HepG2 (cell line): ENCODE data around the gene GRM5. TPM values are rescaled to one million over a fixed set of nuclear protein-coding genes. Genes with fewer than 3 reads are reported as not detected.
"Not testable (repeated sequence)": the region's sequence is repeated elsewhere in the genome, so short reads cannot be mapped to it uniquely, and the experiment has no call there.

ENCODE experiments used
- ATAC-seq: fragments of 200-7000 bp; cut with Tn5 transposase; 3 replicates; pipeline ENCODE4 v1.9.1; 2020; ENCODE audit warnings: mild to moderate bottlenecking, moderate library complexity
- Bru-seq: library from RNA; stranded (reverse); fragments of 400-500 nt; gene quantifications from one replicate; lab custom pipeline; 2021; lab: Mats Ljungman, UMichigan
- BruChase-seq, 2 experiments: library from RNA; stranded (reverse); fragments of 400-500 nt; gene quantifications; one replicate each; lab custom pipeline; 2021; lab: Mats Ljungman, UMichigan
- BruUV-seq: library from RNA; stranded (reverse); fragments of 400-500 nt; replicated peaks from 2 replicates; lab custom pipeline; 2021; lab: Mats Ljungman, UMichigan
- CTCF ChIA-PET: fragments of 300-600 bp; formaldehyde crosslinking; extraction: SDS; loops from one replicate; lab custom pipeline; 2021; ENCODE audit warnings: low total read pairs, inconsistent platforms, low intra/inter-chr PET ratio; lab: Yijun Ruan, JAX
- POLR2A ChIA-PET: fragments of 350-600 bp; sonication (Branson Sonifier 250); formaldehyde crosslinking; loops from one replicate; lab custom pipeline; 2020; ENCODE audit warnings: antibody characterized with exemption, inconsistent platforms; lab: Yijun Ruan, JAX
- DNase-seq: peaks from one replicate; pipeline ENCODE4 v3.0.0-alpha.2; 2015; ENCODE audit warnings: low spot score
- FAIRE-seq: peaks from 3 replicates; lab custom pipeline; 2011; peaks lifted over from hg19 to GRCh38; lab: Jason Lieb, UNC
- H2AFZ ChIP-seq: one replicate; pipeline ENCODE4 v1.6.1; 2011; ENCODE audit warnings: low read length, inconsistent platforms
- H3K27ac ChIP-seq: fragments of 300-600 bp; 3 replicates; pipeline ENCODE4 v1.8.0; 2011; ENCODE audit warnings: mixed run types, mild to moderate bottlenecking, mixed read lengths, low read length, inconsistent platforms; ENCODE audit not compliant: insufficient read depth; ENCODE audit errors: extremely low read length
- H3K27me3 ChIP-seq, 2 experiments: fragments of 200-600 bp in 1 of 2; 2 replicates in 1 of 2; 3 replicates in 1 of 2; pipeline versions ENCODE4 v1.6.0 to v1.8.0; 2011; ENCODE audit warnings: low read length in 2 of 2, mild to moderate bottlenecking in 2 of 2, moderate library complexity in 2 of 2, inconsistent platforms in 1 of 2; ENCODE audit not compliant: insufficient read depth in 2 of 2, control insufficient read depth in 1 of 2
- H3K36me3 ChIP-seq, 2 experiments: fragments of 200-600 bp in 1 of 2; replicated peaks in 1 of 2; 2 replicates in 1 of 2; 3 replicates in 1 of 2; pipeline versions ENCODE4 v1.5.1 to v1.8.0; 2011; ENCODE audit warnings: low read length in 2 of 2, inconsistent platforms in 1 of 2; ENCODE audit not compliant: insufficient read depth in 2 of 2, control insufficient read depth in 1 of 2
- H3K4me1 ChIP-seq: 2 replicates; pipeline ENCODE4 v1.5.1; 2012; ENCODE audit warnings: low read length, inconsistent platforms; ENCODE audit not compliant: insufficient read depth
- H3K4me2 ChIP-seq: 2 replicates; pipeline ENCODE4 v1.6.0; 2011; ENCODE audit warnings: low read depth, low read length, inconsistent platforms
- H3K4me3 ChIP-seq, 3 experiments: fragments of 200-600 bp in 1 of 3; sonication (generic), shearing (Covaris generic) in 1 of 3; replicated peaks in 1 of 3; 2 replicates each; pipeline ENCODE4 v1.5.1; 2011 to 2016; ENCODE audit warnings: low read length in 3 of 3, inconsistent platforms in 2 of 3, low read depth in 2 of 3, mild to moderate bottlenecking in 2 of 3, control low read depth in 1 of 3, mixed read lengths in 1 of 3; ENCODE audit not compliant: insufficient read depth in 1 of 3
- H3K79me2 ChIP-seq: one replicate; pipeline ENCODE4 v1.6.1; 2011; ENCODE audit warnings: low read length, inconsistent platforms; ENCODE audit not compliant: insufficient read depth
- H3K9ac ChIP-seq: 2 replicates; pipeline ENCODE4 v1.6.0; 2011; ENCODE audit warnings: mild to moderate bottlenecking, low read depth, low read length, inconsistent platforms; ENCODE audit not compliant: insufficient read depth
- H3K9me3 ChIP-seq: 2 replicates; pipeline ENCODE4 v1.5.1; 2012; ENCODE audit warnings: mild to moderate bottlenecking, low read length
- H4K20me1 ChIP-seq: 2 replicates; pipeline ENCODE4 v1.6.0; 2011; ENCODE audit warnings: inconsistent platforms, mild to moderate bottlenecking, low read length, moderate library complexity; ENCODE audit not compliant: insufficient read depth
- CTCF ChIP-seq: sonication (generic); formaldehyde crosslinking; IDR thresholded peaks from 2 replicates; pipeline ENCODE4 v1.5.0; 2020; ENCODE audit warnings: mild to moderate bottlenecking, missing genetic modification reagents, moderate library complexity
- SMC3 ChIP-seq: IDR thresholded peaks from 2 replicates; pipeline ENCODE4 v1.6.1; 2011; ENCODE audit warnings: low read length, improper control_type of control experiment
- STAG1 ChIP-seq: sonication (generic); formaldehyde crosslinking; IDR thresholded peaks from 2 replicates; pipeline ENCODE4 v1.4.0; 2020; ENCODE audit warnings: missing genetic modification reagents
- ZNF652 ChIP-seq: IDR thresholded peaks from 2 replicates; pipeline ENCODE4 v1.6.1; 2016; ENCODE audit warnings: low read depth, borderline replicate concordance
- WGBS: methylation state at CpG from one replicate; pipeline ENCODE4 v1.1.6; 2017; ENCODE audit warnings: low lambda C conversion rate; 5-methylcytosine and 5-hydroxymethylcytosine counted together
- in situ Hi-C: cut with HindIII; loops from 2 replicates; pipeline ENCODE4 v1.10.0; 2017; ENCODE audit warnings: low pct_unique_long_range_greater_than_20kb; ENCODE audit not compliant: extremely low pct_ligation_motif_present
- intact Hi-C: fragments of 100-400 bp; cut with micrococcal nuclease; formaldehyde crosslinking; loops from one replicate; pipeline ENCODE4 v1.10.0; 2022; ENCODE audit not compliant: unreplicated experiment
- long read RNA-seq, 2 experiments: library from RNA in 1 of 2; library from polyadenylated mRNA in 1 of 2; stranded (forward) in 1 of 2; unstranded in 1 of 2; transcript quantifications; one replicate each; pipeline ENCODE4 v2.0.0, GENCODE V29; 2019 to 2022
- polyA minus RNA-seq, 3 experiments: library from RNA; depleted of rRNA, polyadenylated mRNA; stranded (reverse); fragments of >200 nt; gene quantifications; 2 replicates each; pipeline ENCODE4 v1.2.3, GENCODE V29; 2011; ENCODE audit warnings: low replicate concordance in 1 of 3
- polyA plus RNA-seq, 8 experiments: library from polyadenylated mRNA; depleted of rRNA in 3 of 8; stranded (reverse) in 7 of 8; unstranded in 1 of 8; fragments of >200 nt; fragmentation: Illumina TruSeq in 4 of 8; extraction: Trizol in 4 of 8; gene quantifications; 2 replicates each; pipeline versions ENCODE4 v1.2.1 to v1.2.3, GENCODE V29; 2011 to 2016; ENCODE audit warnings: low read depth in 4 of 8, missing spikeins in 1 of 8, mixed read lengths in 1 of 8; ENCODE audit not compliant: insufficient read depth in 1 of 8
- total RNA-seq, 5 experiments: library from RNA; depleted of rRNA; stranded (reverse); fragments of >200 nt; fragmentation: Illumina TruSeq; extraction: Trizol; gene quantifications; 2 replicates each; pipeline ENCODE4 v1.2.3, GENCODE V29; 2016; ENCODE audit warnings: low read depth in 1 of 5

The GRM5 gene
- total RNA-seq (2016; rRNA removed; fragmentation: Illumina TruSeq; extraction: Trizol), result not detected in 2 replicates
- not detected in 2 replicates for total RNA-seq (2016; cell fraction: cytosol; rRNA removed; fragmentation: Illumina TruSeq; extraction: Trizol; ENCODE audit: low read depth)
- not detected in 2 replicates for total RNA-seq (2016; cell fraction: insoluble cytoplasmic fraction; rRNA removed; fragmentation: Illumina TruSeq; extraction: Trizol)
- not detected in 2 replicates for total RNA-seq (2016; cell fraction: membrane; rRNA removed; fragmentation: Illumina TruSeq; extraction: Trizol)
- total RNA-seq (2016; cell fraction: nucleus; rRNA removed; fragmentation: Illumina TruSeq; extraction: Trizol), result not detected in 2 replicates
- polyA plus RNA-seq (2011; rRNA removed), result not detected in 2 replicates
- polyA plus RNA-seq (2011; cell fraction: cytosol; rRNA removed), result not detected in 2 replicates
- not detected in 2 replicates for polyA plus RNA-seq (2011; cell fraction: nucleus; rRNA removed)
- not detected in 2 replicates for polyA plus RNA-seq (2012)
- polyA plus RNA-seq (2016; cell fraction: cytosol; fragmentation: Illumina TruSeq; extraction: Trizol; ENCODE audit: low read depth), result not detected in 2 replicates
- not detected in 2 replicates for polyA plus RNA-seq (2016; cell fraction: insoluble cytoplasmic fraction; fragmentation: Illumina TruSeq; extraction: Trizol; ENCODE audit: low read depth)
- polyA plus RNA-seq (2016; cell fraction: membrane; fragmentation: Illumina TruSeq; extraction: Trizol; ENCODE audit: low read depth), result not detected in 2 replicates
- polyA plus RNA-seq (2016; cell fraction: nucleus; fragmentation: Illumina TruSeq; extraction: Trizol; ENCODE audit: insufficient read depth, low read depth), result not detected in 2 replicates
- 0.02 TPM in 2 replicates for polyA minus RNA-seq (2011; rRNA and poly(A)+ RNA removed; ENCODE audit: low replicate concordance)
- not detected in 2 replicates for polyA minus RNA-seq (2011; cell fraction: cytosol; rRNA and poly(A)+ RNA removed)
- polyA minus RNA-seq (2011; cell fraction: nucleus; rRNA and poly(A)+ RNA removed), result not detected in 2 replicates
- percentile 1 among the genes with signal in this experiment for Bru-seq, nascent RNA
- percentile 1 among the genes with signal in this experiment for BruChase-seq, experiment 1, labeled RNA remaining after a 6-hour chase
- BruChase-seq, experiment 2, labeled RNA remaining after a 2-hour chase, result percentile 2 among the genes with signal in this experiment
- long read RNA-seq, experiment 1, result 0 reads
- long read RNA-seq, experiment 2, result 0 reads

GRCh38 chr11:89065651-89066201, at the start of gene GRM5:
Gene GRM5, minus strand, starts transcription at chr11:89065982. Its CDS starts 18,110 bp downstream, at chr11:89047872.
- H3K27me3 ChIP-seq, DNase-seq, H3K27ac ChIP-seq, H2AFZ ChIP-seq, CTCF ChIA-PET, FAIRE-seq, H3K4me1 ChIP-seq, H3K4me3 ChIP-seq, H3K9ac ChIP-seq, POLR2A ChIA-PET, intact Hi-C loops, H3K79me2 ChIP-seq, ATAC-seq, H3K4me2 ChIP-seq, H3K36me3 ChIP-seq, H4K20me1 ChIP-seq, in situ Hi-C loops, BruUV-seq, H3K9me3 ChIP-seq: not testable (repeated sequence)
- WGBS, result 48% methylated on average over 18 of the region's 47 CpGs

- peak; percentile 66 for FAIRE-seq
- H3K9me3 ChIP-seq, H3K9ac ChIP-seq, H3K36me3 ChIP-seq, CTCF ChIA-PET, H3K4me3 ChIP-seq, H3K27me3 ChIP-seq, POLR2A ChIA-PET, H3K79me2 ChIP-seq, H3K4me2 ChIP-seq, H3K27ac ChIP-seq, H2AFZ ChIP-seq, BruUV-seq, in situ Hi-C loops, H4K20me1 ChIP-seq, H3K4me1 ChIP-seq: not testable (repeated sequence)
- peak; percentile 73 for ATAC-seq
- WGBS, result 0% methylated on average over 1 of the region's 1 CpG
- intact Hi-C loops, result loop anchor here (2.0 kb wide), 1 partner anchor 519 kb away; no protein-coding TSS in a partner anchor
- peak; percentile 8 for DNase-seq
- peak; percentile 98 for TF ChIP-seq ZNF652 (CRISPR knock-in tag)
- TF ChIP-seq CTCF (CRISPR knock-in tag), result peak; percentile 64
- TF ChIP-seq STAG1 (CRISPR knock-in tag), result peak; percentile 66
- peak; percentile 47; the same call in 1 of the 2 replicates for TF ChIP-seq SMC3
Measured at GRCh38 chr11:89097956-89098355, 32.2 kb upstream of the GRM5 start.

- in situ Hi-C loops, BruUV-seq, H4K20me1 ChIP-seq, H3K27me3 ChIP-seq, H3K36me3 ChIP-seq, DNase-seq, H3K27ac ChIP-seq, FAIRE-seq, H3K9ac ChIP-seq, POLR2A ChIA-PET, intact Hi-C loops, H2AFZ ChIP-seq, CTCF ChIA-PET, H3K4me2 ChIP-seq, H3K4me1 ChIP-seq, H3K79me2 ChIP-seq, H3K4me3 ChIP-seq, ATAC-seq: not testable (repeated sequence)
- peaks cover 10% of the 10 kb centered on the region; the same call in 1 of the 2 replicates for H3K9me3 ChIP-seq
- WGBS, result 0% methylated on average over 2 of the region's 2 CpGs
Measured at GRCh38 chr11:89093806-89094205, 28.0 kb upstream of the GRM5 start.
